ENCODE data around the gene ARVCF.

- TF ChIP-seq CTCF (IDR thresholded peaks at IDR 0.05) (no peak), POLR2A (IDR thresholded peaks at IDR 0.05) (no peak)
Measured at GRCh38 chr22:19991645-19992451, 24.8 kb downstream of the ARVCF start.
